GM18870 (cell line): ENCODE measurements around the gene SEPTIN12.
A peak's percentile ranks its signal among the peaks of the same experiment; 100 is the strongest.
"Not testable (repeated sequence)": the region's sequence is repeated elsewhere in the genome, so short reads cannot be mapped to it uniquely, and the experiment has no call there.

Experiments
- ATAC-seq: cut with Tn5 transposase; IDR thresholded peaks from one replicate; pipeline ENCODE4 v1.9.1; 2021; ENCODE audit warnings: moderate library complexity; ENCODE audit not compliant: unreplicated experiment

The SEPTIN12 gene

GRCh38 chr16:4760221-4760910 is 27.8 kb downstream of the SEPTIN12 start:
- ATAC-seq, result no peak

- no peak for ATAC-seq
These were observed 32.5 kb downstream of the SEPTIN12 start for GRCh38 chr16:4755687-4756086.

DNA sequence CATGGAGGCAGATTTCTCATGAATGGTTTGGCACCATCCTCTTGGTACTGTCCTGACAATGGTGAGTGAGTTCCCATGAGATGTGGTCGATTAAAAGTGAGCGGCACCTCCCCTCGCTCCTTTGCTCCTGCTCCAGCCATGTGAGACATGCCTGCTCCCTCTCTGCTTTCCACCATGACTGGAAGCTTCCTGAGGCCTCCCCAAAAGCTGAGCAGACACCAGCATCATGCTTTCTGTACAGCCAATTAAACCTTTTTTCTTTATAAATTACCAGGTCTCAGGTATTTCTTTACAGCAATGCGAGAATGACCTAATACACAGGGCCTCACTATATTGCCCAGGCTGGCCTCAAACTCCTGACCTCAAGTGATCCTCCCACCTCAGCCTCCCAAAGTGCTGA is 33.3 kb downstream of the SEPTIN12 start:
- no peak for ATAC-seq

DNA sequence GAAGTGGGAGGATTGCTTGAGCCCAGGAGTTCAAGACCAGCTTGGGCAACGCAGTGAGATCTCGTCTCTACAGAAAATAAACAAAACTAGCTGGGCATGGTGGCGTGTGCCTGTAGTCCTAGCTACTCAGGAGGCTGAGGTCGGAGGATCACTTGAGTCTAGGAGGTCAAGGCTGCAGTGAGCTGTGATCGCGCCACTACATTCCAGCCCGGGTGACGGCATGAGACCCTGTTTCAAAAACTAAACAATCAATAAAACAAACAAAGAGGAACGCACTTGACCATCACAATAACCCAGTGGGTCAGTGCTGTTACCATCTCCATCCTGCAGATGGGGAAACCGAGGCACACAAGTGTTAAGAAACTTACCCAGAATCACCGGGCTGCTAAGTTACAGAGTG is 34.9 kb downstream of the SEPTIN12 start:
- ATAC-seq, result no peak

GRCh38 chr16:4752351-4753100 is 35.6 kb downstream of the SEPTIN12 start:
- ATAC-seq, result no peak

DNA sequence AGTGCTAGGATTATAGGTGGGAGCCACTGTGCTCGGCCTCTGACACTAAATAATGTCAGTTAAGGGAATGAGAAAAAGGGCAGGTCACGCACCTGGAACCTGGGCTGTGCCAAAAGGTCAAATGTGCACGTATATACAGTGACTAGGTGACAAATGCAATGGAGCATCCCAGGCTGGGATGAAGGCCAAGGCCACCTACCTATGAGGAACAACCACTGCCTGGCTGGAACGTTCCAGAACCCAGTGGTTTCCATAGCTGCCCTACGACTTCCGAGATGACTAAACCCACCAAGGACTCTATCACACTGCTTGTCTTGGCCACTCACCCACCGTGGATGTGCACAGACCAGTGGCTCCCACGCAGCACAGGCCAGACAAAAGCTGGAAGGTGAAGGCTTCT is 37.2 kb downstream of the SEPTIN12 start:
- no peak for ATAC-seq

- no peak for ATAC-seq
These were observed 38.4 kb downstream of the SEPTIN12 start for GRCh38 chr16:4749700-4750257.

GRCh38 chr16:4748682-4749411 is 39.3 kb downstream of the SEPTIN12 start:
- ATAC-seq, result no peak

GRCh38 chr16:4747906-4748681 is 40.1 kb downstream of the SEPTIN12 start:
- ATAC-seq, result no peak

- ATAC-seq, result no peak
These were observed 41.1 kb downstream of the SEPTIN12 start for GRCh38 chr16:4746991-4747574.

DNA sequence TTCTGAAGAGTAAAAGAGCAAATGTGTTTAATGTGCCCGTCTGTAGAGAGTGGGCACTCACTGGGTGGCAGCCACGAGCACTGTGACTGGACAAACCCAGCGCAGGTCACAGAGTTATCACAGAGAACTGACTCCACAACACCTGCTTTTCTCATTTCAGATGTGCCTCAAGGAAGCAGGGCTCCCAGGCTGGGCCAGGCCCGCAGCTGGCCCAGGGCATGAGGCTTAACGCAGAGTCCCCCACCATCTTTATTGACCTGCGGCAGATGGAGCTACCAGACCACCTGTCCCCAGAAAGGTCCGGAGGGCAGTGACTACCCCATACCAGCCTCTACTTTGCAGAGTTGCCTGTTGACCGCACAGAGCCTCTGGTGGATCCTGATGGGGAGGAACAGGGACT is 41.9 kb downstream of the SEPTIN12 start:
- ATAC-seq, result no peak

GRCh38 chr16:4745274-4745569 is 42.9 kb downstream of the SEPTIN12 start:
- ATAC-seq, result no peak

GRCh38 chr16:4744555-4745273 is 43.4 kb downstream of the SEPTIN12 start:
- no peak for ATAC-seq

- no peak for ATAC-seq
These were observed 44.8 kb downstream of the SEPTIN12 start for GRCh38 chr16:4743226-4743878.

DNA sequence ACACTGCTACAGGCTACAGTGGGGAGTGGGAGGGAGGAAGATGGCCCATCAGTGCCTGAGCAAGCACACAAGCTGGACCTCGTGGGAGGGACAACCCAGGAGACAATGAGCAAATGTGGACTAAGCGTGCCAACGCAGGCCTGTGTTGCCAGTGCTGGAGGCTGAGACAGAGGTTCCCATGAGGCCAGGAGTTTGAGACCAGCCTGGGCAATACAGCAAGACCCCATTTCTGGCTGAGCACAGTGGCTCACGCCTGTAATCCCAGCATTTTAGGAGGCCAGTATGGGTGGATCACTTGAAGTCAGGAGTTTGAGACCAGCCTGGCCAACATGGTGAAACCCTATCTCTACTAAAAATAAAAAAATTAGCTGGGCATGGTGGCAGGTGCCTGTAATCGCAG is 49.8 kb downstream of the SEPTIN12 start:
- not testable (repeated sequence) for ATAC-seq

GRCh38 chr16:4737545-4737944 is 50.6 kb downstream of the SEPTIN12 start:
- ATAC-seq, result no peak

GRCh38 chr16:4736546-4736945 is 51.6 kb downstream of the SEPTIN12 start:
- ATAC-seq, result no peak

DNA sequence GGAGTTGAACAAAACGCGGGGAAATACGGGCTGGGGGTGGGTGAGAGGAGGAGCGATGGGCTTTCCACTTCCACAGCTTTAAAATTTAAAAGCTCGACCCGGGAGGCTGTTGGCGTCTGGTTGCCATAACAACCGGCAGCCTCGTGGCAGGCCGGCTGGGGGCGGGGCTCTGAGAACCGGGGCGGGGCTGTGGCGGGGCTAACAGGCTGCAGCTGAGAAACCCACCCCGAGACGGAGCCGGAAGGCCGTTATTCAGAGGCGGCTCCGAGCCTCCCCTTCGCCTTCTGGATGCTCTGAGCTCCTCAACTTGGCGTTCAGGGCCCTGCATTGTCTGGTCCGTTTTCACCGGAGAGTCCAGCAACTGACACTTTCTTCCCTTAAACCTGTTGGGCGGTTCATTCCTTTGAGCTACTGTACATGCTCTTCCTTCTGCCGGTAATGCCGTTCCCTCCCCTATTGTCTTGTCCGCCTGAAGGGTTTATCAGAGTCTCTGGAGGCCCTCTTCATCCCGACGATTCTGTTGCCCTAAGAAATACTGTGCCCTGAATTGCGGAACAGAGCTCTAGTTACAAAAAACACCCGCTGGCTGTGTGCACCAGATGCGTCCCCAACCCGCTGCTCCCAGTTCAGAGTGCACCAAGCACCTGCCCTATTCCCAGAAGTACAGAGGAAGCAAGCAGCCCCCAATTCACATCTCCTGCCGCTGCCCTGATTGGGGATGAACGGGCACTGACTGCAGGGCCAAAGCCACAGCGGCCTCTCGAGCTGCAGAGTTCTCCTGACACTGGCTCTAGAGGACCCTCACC is 53.2 kb downstream of the SEPTIN12 start:
- ATAC-seq, result peak; percentile 25
